HepG2 (cell line): ENCODE measurements around the gene TAF1D. TPM values are rescaled to one million over a fixed set of nuclear protein-coding genes. Genes with fewer than 3 reads are reported as not detected.

Experiments used
- AGO2 ChIP-seq: fragments of 200-400 bp; formaldehyde crosslinking; optimal IDR thresholded peaks from 2 replicates; pipeline ENCODE3; 2017; ENCODE audit warnings: mild to moderate bottlenecking, low read depth, low read length, moderate library complexity
- ATF4 ChIP-seq, 2 experiments: fragments of 450-650 bp in 1 of 2; sonication (generic) in 1 of 2; formaldehyde crosslinking; IDR thresholded peaks; 2 replicates each; pipeline versions ENCODE4 v1.5.0 to v1.8.0; 2020 to 2022; ENCODE audit warnings: mild to moderate bottlenecking in 1 of 2, missing genetic modification reagents in 1 of 2
- BORCS8-MEF2B ChIP-seq: sonication (generic); formaldehyde crosslinking; IDR thresholded peaks from 2 replicates; pipeline ENCODE4 v1.8.0; 2022; ENCODE audit warnings: mild to moderate bottlenecking, missing genetic modification reagents
- CEBPZ ChIP-seq: IDR thresholded peaks from 2 replicates; pipeline ENCODE4 v1.6.1; 2012; ENCODE audit warnings: low read length, improper control_type of control experiment
- DPF2 ChIP-seq: sonication (generic); formaldehyde crosslinking; IDR thresholded peaks from 2 replicates; pipeline ENCODE4 v1.4.0; 2020; ENCODE audit warnings: mild to moderate bottlenecking, low read depth, missing genetic modification reagents, borderline replicate concordance
- HMGXB3 ChIP-seq: sonication (generic); formaldehyde crosslinking; IDR thresholded peaks from 2 replicates; pipeline ENCODE4 v1.4.0; 2020; ENCODE audit warnings: missing genetic modification reagents, borderline replicate concordance
- JDP2 ChIP-seq: sonication (generic); formaldehyde crosslinking; IDR thresholded peaks from 2 replicates; pipeline ENCODE4 v1.8.1; 2022; ENCODE audit warnings: missing genetic modification reagents, borderline replicate concordance
- MED13 ChIP-seq: sonication (generic); formaldehyde crosslinking; IDR thresholded peaks from 2 replicates; pipeline ENCODE4 v1.5.0; 2020; ENCODE audit warnings: missing genetic modification reagents
- NR1H2 ChIP-seq: sonication (generic); formaldehyde crosslinking; IDR thresholded peaks from 2 replicates; pipeline ENCODE4 v1.8.1; 2022; ENCODE audit warnings: low read depth, missing genetic modification reagents, borderline replicate concordance
- POLR2G ChIP-seq: fragments of 200-400 bp; formaldehyde crosslinking; IDR thresholded peaks from 2 replicates; pipeline ENCODE4 v1.6.1; 2018; ENCODE audit warnings: mild to moderate bottlenecking, low read depth, low read length, moderate library complexity
- RBFOX2 ChIP-seq: fragments of 200-400 bp; formaldehyde crosslinking; IDR thresholded peaks from 2 replicates; pipeline ENCODE4 v1.6.1; 2017; ENCODE audit warnings: low read depth, mild to moderate bottlenecking, low read length
- TBL1XR1 ChIP-seq: fragments of 150-350 bp; IDR thresholded peaks from 2 replicates; pipeline ENCODE4 v1.6.1; 2014; ENCODE audit warnings: borderline replicate concordance, low read length; ENCODE audit not compliant: partially characterized antibody
- TSC22D2 ChIP-seq: sonication (generic); formaldehyde crosslinking; IDR thresholded peaks from 2 replicates; pipeline ENCODE4 v1.5.1; 2020; ENCODE audit warnings: missing genetic modification reagents, mild to moderate bottlenecking, borderline replicate concordance
- U2AF1 ChIP-seq: fragments of 200-400 bp; formaldehyde crosslinking; optimal IDR thresholded peaks from 2 replicates; pipeline ENCODE3; 2017; ENCODE audit warnings: mild to moderate bottlenecking, low read depth, low read length
- ZKSCAN1 ChIP-seq: fragments of 150-350 bp; IDR thresholded peaks from 2 replicates; pipeline ENCODE4 v1.6.1; 2014; ENCODE audit warnings: low read length
- ZNF17 ChIP-seq: sonication (generic); formaldehyde crosslinking; IDR thresholded peaks from 2 replicates; pipeline ENCODE4 v1.5.0; 2020; ENCODE audit warnings: mild to moderate bottlenecking, missing genetic modification reagents
- ZNF331 ChIP-seq: sonication (generic); formaldehyde crosslinking; IDR thresholded peaks from 2 replicates; pipeline ENCODE4 v1.4.0; 2020; ENCODE audit warnings: missing genetic modification reagents
- ZNF414 ChIP-seq: sonication (generic); formaldehyde crosslinking; IDR thresholded peaks from 2 replicates; pipeline ENCODE4 v1.5.0; 2020; ENCODE audit warnings: missing genetic modification reagents
- ZNF567 ChIP-seq: sonication (generic); formaldehyde crosslinking; IDR thresholded peaks from 2 replicates; pipeline ENCODE4 v1.8.1; 2023; ENCODE audit warnings: mild to moderate bottlenecking, missing genetic modification reagents, borderline replicate concordance
- ZNF616 ChIP-seq: sonication (generic); formaldehyde crosslinking; IDR thresholded peaks from 2 replicates; pipeline ENCODE4 v1.5.0; 2020; ENCODE audit warnings: low read depth, mild to moderate bottlenecking, missing genetic modification reagents
- ZNF740 ChIP-seq: sonication (generic); formaldehyde crosslinking; IDR thresholded peaks from 2 replicates; pipeline ENCODE4 v1.4.0; 2020; ENCODE audit warnings: missing genetic modification reagents
- polyA plus RNA-seq, 8 experiments: library from polyadenylated mRNA; depleted of rRNA in 3 of 8; stranded (reverse) in 7 of 8; unstranded in 1 of 8; fragments of >200 nt; fragmentation: Illumina TruSeq in 4 of 8; extraction: Trizol in 4 of 8; gene quantifications; 2 replicates each; pipeline versions ENCODE4 v1.2.1 to v1.2.3, GENCODE V29; 2011 to 2016; ENCODE audit warnings: low read depth in 4 of 8, missing spikeins in 1 of 8, mixed read lengths in 1 of 8; ENCODE audit not compliant: insufficient read depth in 1 of 8
- total RNA-seq, 5 experiments: library from RNA; depleted of rRNA; stranded (reverse); fragments of >200 nt; fragmentation: Illumina TruSeq; extraction: Trizol; gene quantifications; 2 replicates each; pipeline ENCODE4 v1.2.3, GENCODE V29; 2016; ENCODE audit warnings: low read depth in 1 of 5

TAF1D gene
- total and polyA plus RNA-seq, 2 of the 13 experiments (the other 11 are each of a cell fraction or from before 2014, with no cell fraction given) = 132 to 207 TPM

- TF ChIP-seq TSC22D2 (CRISPR knock-in tag) (peak; percentile 80), ZNF567 (CRISPR knock-in tag) (no peak), AGO2 (no peak), CEBPZ (no peak), TBL1XR1 (no peak), ZNF414 (no peak), ZKSCAN1 (no peak), ZNF616 (CRISPR knock-in tag) (no peak), ZNF17 (CRISPR knock-in tag) (no peak), ZNF740 (CRISPR knock-in tag) (no peak), RBFOX2 (no peak), ATF4 (CRISPR knock-in tag; IDR thresholded peaks at IDR 0.05) (no peak), POLR2G (no peak), U2AF1 (no peak), DPF2 (CRISPR knock-in tag) (peak; percentile 60; the same call in 1 of the 2 replicates), ZNF331 (CRISPR knock-in tag) (peak; percentile 86), HMGXB3 (CRISPR knock-in tag) (peak; percentile 82; the same call in 1 of the 2 replicates), MED13 (CRISPR knock-in tag) (no peak), NR1H2 (CRISPR knock-in tag) (peak; percentile 58; the same call in 1 of the 2 replicates), JDP2 (no peak), BORCS8-MEF2B (CRISPR knock-in tag) (peak; percentile 88)
Observed at GRCh38 chr11:93773045-93773477, 31.8 kb upstream of the TAF1D start (continued).
